ENCODE measurements around the gene APOBEC4. TPM values are rescaled to one million over a fixed set of nuclear protein-coding genes. Genes with fewer than 3 reads are reported as not detected.

Gene APOBEC4
- total and polyA plus RNA-seq, 2 of the 13 experiments (the other 11 are each of a cell fraction or from before 2014, with no cell fraction given) = not detected

DNA sequence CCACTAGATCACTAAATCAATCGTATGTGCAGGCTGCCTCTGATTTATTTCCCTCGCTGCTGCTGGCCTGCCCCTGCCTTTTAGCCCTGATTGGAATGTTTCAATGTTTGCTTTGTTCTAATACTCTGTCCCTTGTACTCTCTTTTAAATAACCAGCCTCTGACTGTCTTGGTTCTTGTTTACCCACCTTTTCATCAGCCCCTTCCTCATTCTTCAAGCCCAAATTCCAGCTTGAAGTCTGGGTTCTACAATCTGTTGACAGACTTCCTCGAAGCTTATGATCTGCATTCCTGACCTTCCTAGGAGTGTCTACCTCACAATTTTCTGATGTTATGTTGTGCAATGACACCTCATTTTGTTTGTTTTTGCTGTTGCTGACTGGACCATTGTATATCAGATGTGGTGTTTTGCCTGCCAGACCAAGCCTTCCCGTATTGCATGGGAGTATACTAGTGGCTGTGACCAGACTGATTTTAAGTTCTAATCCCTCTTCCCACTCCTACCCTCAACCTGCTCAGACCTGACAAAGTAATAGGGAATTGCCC is 46.6 kb upstream of the APOBEC4 start (continued):
- TF ChIP-seq, protein P1, sequence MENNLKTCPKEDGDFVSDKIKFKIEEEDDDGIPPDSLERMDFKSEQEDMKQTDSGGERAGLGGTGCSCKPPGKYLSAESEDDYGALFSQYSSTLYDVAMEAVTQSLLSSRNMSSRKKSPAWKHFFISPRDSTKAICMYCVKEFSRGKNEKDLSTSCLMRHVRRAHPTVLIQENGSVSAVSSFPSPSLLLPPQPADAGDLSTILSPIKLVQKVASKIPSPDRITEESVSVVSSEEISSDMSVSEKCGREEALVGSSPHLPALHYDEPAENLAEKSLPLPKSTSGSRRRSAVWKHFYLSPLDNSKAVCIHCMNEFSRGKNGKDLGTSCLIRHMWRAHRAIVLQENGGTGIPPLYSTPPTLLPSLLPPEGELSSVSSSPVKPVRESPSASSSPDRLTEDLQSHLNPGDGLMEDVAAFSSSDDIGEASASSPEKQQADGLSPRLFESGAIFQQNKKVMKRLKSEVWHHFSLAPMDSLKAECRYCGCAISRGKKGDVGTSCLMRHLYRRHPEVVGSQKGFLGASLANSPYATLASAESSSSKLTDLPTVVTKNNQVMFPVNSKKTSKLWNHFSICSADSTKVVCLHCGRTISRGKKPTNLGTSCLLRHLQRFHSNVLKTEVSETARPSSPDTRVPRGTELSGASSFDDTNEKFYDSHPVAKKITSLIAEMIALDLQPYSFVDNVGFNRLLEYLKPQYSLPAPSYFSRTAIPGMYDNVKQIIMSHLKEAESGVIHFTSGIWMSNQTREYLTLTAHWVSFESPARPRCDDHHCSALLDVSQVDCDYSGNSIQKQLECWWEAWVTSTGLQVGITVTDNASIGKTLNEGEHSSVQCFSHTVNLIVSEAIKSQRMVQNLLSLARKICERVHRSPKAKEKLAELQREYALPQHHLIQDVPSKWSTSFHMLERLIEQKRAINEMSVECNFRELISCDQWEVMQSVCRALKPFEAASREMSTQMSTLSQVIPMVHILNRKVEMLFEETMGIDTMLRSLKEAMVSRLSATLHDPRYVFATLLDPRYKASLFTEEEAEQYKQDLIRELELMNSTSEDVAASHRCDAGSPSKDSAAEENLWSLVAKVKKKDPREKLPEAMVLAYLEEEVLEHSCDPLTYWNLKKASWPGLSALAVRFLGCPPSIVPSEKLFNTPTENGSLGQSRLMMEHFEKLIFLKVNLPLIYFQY (CRISPR knock-in tag; IDR thresholded peaks at IDR 0.05; ENCODE audit: borderline replicate concordance) = 0 out of 2 replicates have a peak, but pooled peaks have one; percentile 76
- TF ChIP-seq TFAP4 (IDR thresholded peaks at IDR 0.05; ENCODE audit: borderline replicate concordance, low read depth) (peak; percentile 55), GMEB1 (CRISPR knock-in tag; IDR thresholded peaks at IDR 0.05; ENCODE audit: borderline replicate concordance) (peak; percentile 35; the same call in 1 of the 2 replicates), ZNF589 (CRISPR knock-in tag; conservative IDR thresholded peaks at IDR 0.05) (no peak), ATF1 (CRISPR knock-in tag; IDR thresholded peaks at IDR 0.05) (peak; percentile 49; the same call in 1 of the 2 replicates), ZBTB1 (CRISPR knock-in tag; IDR thresholded peaks at IDR 0.05; ENCODE audit: borderline replicate concordance) (no peak), ZZZ3 (CRISPR knock-in tag; IDR thresholded peaks at IDR 0.05; ENCODE audit: borderline replicate concordance) (no peak), NFIC (IDR thresholded peaks at IDR 0.05; ENCODE audit: low read length) (peak; percentile 95), KLF13 (CRISPR knock-in tag; IDR thresholded peaks at IDR 0.05) (no peak), TMF1 (CRISPR knock-in tag; IDR thresholded peaks at IDR 0.05; ENCODE audit: low read depth) (no peak), ARID2 (CRISPR knock-in tag; IDR thresholded peaks at IDR 0.05; ENCODE audit: borderline replicate concordance) (no peak), SPEN (CRISPR knock-in tag; IDR thresholded peaks at IDR 0.05; ENCODE audit: low read depth) (0 out of 2 replicates have a peak, but pooled peaks have one; percentile 17), MLXIP (CRISPR knock-in tag; IDR thresholded peaks at IDR 0.05; ENCODE audit: borderline replicate concordance) (no peak), IRF9 (CRISPR knock-in tag; IDR thresholded peaks at IDR 0.05; ENCODE audit: borderline replicate concordance) (peak; percentile 53; the same call in 1 of the 2 replicates), MAFK (conservative IDR thresholded peaks at IDR 0.05 in 1 of 2, IDR thresholded peaks at IDR 0.05 in 1 of 2; ENCODE audit: low read length in 2 of 2) (peak; percentile 77 to 81; a peak in 3 of 4 replicates), RBM39 (IDR thresholded peaks at IDR 0.05; ENCODE audit: low read depth, low read length, poor library complexity, severe bottlenecking) (no peak), ZNF264 (CRISPR knock-in tag; IDR thresholded peaks at IDR 0.05) (peak; percentile 74), EHMT2 (IDR thresholded peaks at IDR 0.05; ENCODE audit: borderline replicate concordance, low read depth, low read length) (peak; percentile 55; the same call in 1 of the 2 replicates)
